Measurements from ENCODE around the gene CTXN2.
A peak's percentile ranks its signal among the peaks of the same experiment; 100 is the strongest.

The CTXN2 gene

GRCh38 chr15:48191574-48192225 is at the start of gene CTXN2:
CTXN2 (plus strand) TSS chr15:48191665; CDS start chr15:48201301, 9,636 bp downstream.
- H3K4me3 ChIP-seq (ENCODE audit: low read depth, low read length), result peak within 1 kb of the TSS; percentile 47

- H3K4me3 ChIP-seq (ENCODE audit: low read depth, low read length), result no peak overlapping the region
These were observed 47.6 kb upstream of the CTXN2 start for GRCh38 chr15:48143856-48144255.

- no peak overlapping the region for H3K4me3 ChIP-seq (ENCODE audit: low read depth, low read length)
These were observed 46.6 kb upstream of the CTXN2 start for GRCh38 chr15:48144889-48145288.

GRCh38 chr15:48145923-48146322 is 45.5 kb upstream of the CTXN2 start:
- H3K4me3 ChIP-seq (ENCODE audit: low read depth, low read length), result no peak overlapping the region

- no peak overlapping the region for H3K4me3 ChIP-seq (ENCODE audit: low read depth, low read length)
These were observed 44.1 kb upstream of the CTXN2 start for GRCh38 chr15:48147358-48147757.

- no peak overlapping the region for H3K4me3 ChIP-seq (ENCODE audit: low read depth, low read length)
These were observed 41.6 kb upstream of the CTXN2 start for GRCh38 chr15:48149858-48150257.

- H3K4me3 ChIP-seq (ENCODE audit: low read depth, low read length), result no peak overlapping the region
These were observed 37.9 kb upstream of the CTXN2 start for GRCh38 chr15:48153526-48153925.

GRCh38 chr15:48168616-48169015 is 22.8 kb upstream of the CTXN2 start:
- no peak overlapping the region for H3K4me3 ChIP-seq (ENCODE audit: low read depth, low read length)

- no peak overlapping the region for H3K4me3 ChIP-seq (ENCODE audit: low read depth, low read length)
These were observed 20.5 kb upstream of the CTXN2 start for GRCh38 chr15:48170981-48171380.

GRCh38 chr15:48175126-48175525 is 16.3 kb upstream of the CTXN2 start:
- H3K4me3 ChIP-seq (ENCODE audit: low read depth, low read length), result no peak overlapping the region

GRCh38 chr15:48176112-48176511 is 15.4 kb upstream of the CTXN2 start:
- no peak overlapping the region for H3K4me3 ChIP-seq (ENCODE audit: low read depth, low read length)

- peak overlapping the region; percentile 68 for H3K4me3 ChIP-seq (ENCODE audit: low read depth, low read length)
These were observed 14.5 kb upstream of the CTXN2 start for GRCh38 chr15:48176957-48177356.

GRCh38 chr15:48177383-48177765 is 14.1 kb upstream of the CTXN2 start:
- peak overlapping the region; percentile 68 for H3K4me3 ChIP-seq (ENCODE audit: low read depth, low read length)

- H3K4me3 ChIP-seq (ENCODE audit: low read depth, low read length), result peak within 1 kb of the TSS; percentile 68
These were observed 13.5 kb upstream of the CTXN2 start, which contains the start of gene MYEF2 for GRCh38 chr15:48177766-48178647. MYEF2 (minus strand) TSS chr15:48178295; CDS start chr15:48178237, 58 bp downstream.

GRCh38 chr15:48178648-48178931 is 12.9 kb upstream of the CTXN2 start:
- peak overlapping the region; percentile 42 for H3K4me3 ChIP-seq (ENCODE audit: low read depth, low read length)

- no peak overlapping the region for H3K4me3 ChIP-seq (ENCODE audit: low read depth, low read length)
These were observed 8.7 kb upstream of the CTXN2 start for GRCh38 chr15:48182749-48183148.

GRCh38 chr15:48185529-48185928 is 5.9 kb upstream of the CTXN2 start:
- no peak overlapping the region for H3K4me3 ChIP-seq (ENCODE audit: low read depth, low read length)

- no peak overlapping the region for H3K4me3 ChIP-seq (ENCODE audit: low read depth, low read length)
These were observed 5.2 kb upstream of the CTXN2 start for GRCh38 chr15:48186271-48186670.

GRCh38 chr15:48190932-48191573 is 412 bp upstream of the CTXN2 start:
- peak overlapping the region; percentile 47 for H3K4me3 ChIP-seq (ENCODE audit: low read depth, low read length)

GRCh38 chr15:48202068-48202467 is 10.6 kb downstream of the CTXN2 start:
- H3K4me3 ChIP-seq (ENCODE audit: low read depth, low read length), result no peak overlapping the region

GRCh38 chr15:48205981-48206380 is 14.5 kb downstream of the CTXN2 start, which contains the start of gene SLC12A1:
SLC12A1 (plus strand) TSS chr15:48206302; CDS start chr15:48207720, 1,418 bp downstream.
- no peak within 1 kb of the TSS for H3K4me3 ChIP-seq (ENCODE audit: low read depth, low read length)

- no peak overlapping the region for H3K4me3 ChIP-seq (ENCODE audit: low read depth, low read length)
These were observed 29.8 kb downstream of the CTXN2 start for GRCh38 chr15:48221261-48221660.

Measured in iPS-11a (cell line).